NCI-H510A (cell line): Measurements from ENCODE around the gene TBC1D8.

Source experiments
- DNase-seq: peaks from one replicate; lab custom pipeline; 2025; lab: John Stamatoyannopoulos, UW

TBC1D8 gene

GRCh38 chr2:101162561-101163330 lies 11.6 kb upstream of the TBC1D8 start:
- no peak for DNase-seq

GRCh38 chr2:101161658-101162057 lies 10.5 kb upstream of the TBC1D8 start:
- no peak for DNase-seq

GRCh38 chr2:101160454-101160853 lies 9.3 kb upstream of the TBC1D8 start:
- no peak for DNase-seq

GRCh38 chr2:101159526-101159925 lies 8.3 kb upstream of the TBC1D8 start:
- DNase-seq = no peak

GRCh38 chr2:101157272-101157671 lies 6.1 kb upstream of the TBC1D8 start:
- no peak for DNase-seq

- DNase-seq = no peak
These were observed 2.6 kb upstream of the TBC1D8 start for GRCh38 chr2:101153787-101154186.

- DNase-seq = no peak
These were observed 2.0 kb upstream of the TBC1D8 start for GRCh38 chr2:101153077-101153707.

GRCh38 chr2:101152272-101153076 lies 1.3 kb upstream of the TBC1D8 start:
- DNase-seq = peak; percentile 39

GRCh38 chr2:101151859-101152271 lies 683 bp upstream of the TBC1D8 start:
- no peak for DNase-seq

GRCh38 chr2:101150306-101151145 lies 656 bp downstream of the TBC1D8 start:
- no peak for DNase-seq

- no peak for DNase-seq
These were observed 1.7 kb downstream of the TBC1D8 start for GRCh38 chr2:101149241-101150192.

GRCh38 chr2:101148777-101149176 lies 2.4 kb downstream of the TBC1D8 start:
- DNase-seq = no peak

- no peak for DNase-seq
These were observed 3.2 kb downstream of the TBC1D8 start for GRCh38 chr2:101147971-101148370.

GRCh38 chr2:101147062-101147461 lies 4.1 kb downstream of the TBC1D8 start:
- DNase-seq = no peak

- no peak for DNase-seq
These were observed 4.6 kb downstream of the TBC1D8 start for GRCh38 chr2:101146535-101146934.

- no peak for DNase-seq
These were observed 5.8 kb downstream of the TBC1D8 start for GRCh38 chr2:101145406-101145805.

- DNase-seq = no peak
These were observed 9.0 kb downstream of the TBC1D8 start for GRCh38 chr2:101142163-101142562.

- no peak for DNase-seq
These were observed 10.1 kb downstream of the TBC1D8 start for GRCh38 chr2:101140978-101141655.

GRCh38 chr2:101140237-101140636 lies 10.9 kb downstream of the TBC1D8 start:
- DNase-seq = no peak

- DNase-seq = no peak
These were observed 11.7 kb downstream of the TBC1D8 start for GRCh38 chr2:101139495-101139894.
